B cell (primary cell): Measurements from ENCODE around the gene FAM20C. TPM values are rescaled to one million over a fixed set of nuclear protein-coding genes. Genes with fewer than 3 reads are reported as not detected.

Source experiments
- ATAC-seq: fragments of 200-7000 bp; cut with Tn5 transposase; one replicate; pipeline ENCODE4 v1.10.0; 2021; ENCODE audit warnings: low read depth, mild to moderate bottlenecking, moderate number of reproducible peaks, moderate library complexity
- CTCF ChIA-PET: fragments of 350-600 bp; sonication (Branson Sonifier 250); formaldehyde crosslinking; loops from one replicate; lab custom pipeline; 2021; ENCODE audit warnings: antibody characterized with exemption, inconsistent platforms; lab: Charles Lee
- POLR2A ChIA-PET: fragments of 350-600 bp; sonication (Branson Sonifier 250); formaldehyde crosslinking; loops from one replicate; lab custom pipeline; 2021; ENCODE audit warnings: antibody characterized with exemption; lab: Charles Lee
- DNase-seq: peaks from one replicate; pipeline ENCODE4 v3.0.0; 2013
- H2AFZ ChIP-seq: 2 replicates; pipeline ENCODE4 v1.6.1; 2012; ENCODE audit warnings: mild to moderate bottlenecking, low read depth, low read length; ENCODE audit not compliant: insufficient read depth, poor library complexity, severe bottlenecking
- H3K27ac ChIP-seq, 2 donors: 1 replicate in 1 of 2; 2 replicates in 1 of 2; pipeline ENCODE4 v1.5.1; 2012 to 2013; ENCODE audit warnings: low read length in 2 of 2, mild to moderate bottlenecking in 2 of 2, moderate library complexity in 1 of 2
- H3K27me3 ChIP-seq, 4 experiments: fragments of 200-600 bp in 1 of 4; sonication (generic) in 1 of 4; replicated peaks in 1 of 4; 1 replicate in 2 of 4; 2 replicates in 2 of 4; pipeline versions ENCODE4 v1.6.1 to v1.7.0; 2013 to 2016; ENCODE audit warnings: low read length in 3 of 4, mild to moderate bottlenecking in 2 of 4, mixed read lengths in 1 of 4, moderate library complexity in 1 of 4; ENCODE audit not compliant: insufficient read depth in 4 of 4, control insufficient read depth in 3 of 4; ENCODE audit errors: control extremely low read depth in 1 of 4
- H3K36me3 ChIP-seq, 2 experiments: replicated peaks in 1 of 2; 1 replicate in 1 of 2; 2 replicates in 1 of 2; pipeline versions ENCODE4 v1.6.1 to v1.7.1; 2013; ENCODE audit warnings: low read length in 1 of 2; ENCODE audit not compliant: insufficient read depth in 2 of 2, control insufficient read depth in 1 of 2; ENCODE audit errors: control extremely low read depth in 1 of 2, extremely low read depth in 1 of 2
- H3K4me1 ChIP-seq, 2 donors: fragments of 200-600 bp in 1 of 2; sonication (generic) in 1 of 2; 1 replicate in 1 of 2; 2 replicates in 1 of 2; pipeline versions ENCODE4 v1.5.1 to v1.6.1; 2013 to 2017; ENCODE audit warnings: low read length in 2 of 2; ENCODE audit not compliant: control insufficient read depth in 2 of 2, insufficient read depth in 2 of 2
- H3K4me2 ChIP-seq: replicated peaks from 2 replicates; pipeline ENCODE3; 2012; ENCODE audit warnings: mild to moderate bottlenecking, low read depth, low read length; ENCODE audit not compliant: poor library complexity, severe bottlenecking
- H3K4me3 ChIP-seq, 5 experiments: fragments of 200-600 bp in 1 of 5; sonication (generic) in 1 of 5; 1 replicate in 3 of 5; 2 replicates in 2 of 5; pipeline versions ENCODE4 v1.5.1 to v1.7.0; 2011 to 2016; ENCODE audit warnings: low read length in 4 of 5, mild to moderate bottlenecking in 4 of 5, low read depth in 2 of 5, control low read depth in 1 of 5, moderate library complexity in 1 of 5; ENCODE audit not compliant: insufficient read depth in 1 of 5; ENCODE audit errors: control extremely low read depth in 1 of 5, extremely low read depth in 1 of 5
- H3K79me2 ChIP-seq: fragments of 200-600 bp; sonication (generic); one replicate; pipeline ENCODE4 v1.6.0; 2016; ENCODE audit warnings: low read length; ENCODE audit not compliant: control insufficient read depth, insufficient read depth
- H3K9ac ChIP-seq: fragments of 200-600 bp; sonication (generic); 2 replicates; pipeline ENCODE4 v1.6.1; 2017; ENCODE audit warnings: mild to moderate bottlenecking, low read length, moderate library complexity
- H3K9me3 ChIP-seq, 3 donors: one replicate each; pipeline versions ENCODE4 v1.6.1 to v1.7.1; 2013; ENCODE audit warnings: low read length in 2 of 3; ENCODE audit not compliant: control insufficient read depth in 2 of 3, insufficient read depth in 1 of 3; ENCODE audit errors: control extremely low read depth in 1 of 3
- H4K20me1 ChIP-seq: 2 replicates; pipeline ENCODE4 v1.6.0; 2012; ENCODE audit warnings: mild to moderate bottlenecking, low read length; ENCODE audit not compliant: insufficient read depth, control insufficient read depth, poor library complexity, severe bottlenecking
- H3K27ac Mint-ChIP-seq: one replicate; pipeline ENCODE4 v1.8.0; 2021; ENCODE audit warnings: mixed read lengths
- H3K27me3 Mint-ChIP-seq: one replicate; pipeline ENCODE4 v1.8.0; 2021; ENCODE audit warnings: mixed read lengths
- H3K4me1 Mint-ChIP-seq: one replicate; pipeline ENCODE4 v1.8.0; 2021; ENCODE audit warnings: mixed read lengths
- H3K4me3 Mint-ChIP-seq: one replicate; pipeline ENCODE4 v1.8.0; 2021; ENCODE audit warnings: mixed read lengths
- H3K9me3 Mint-ChIP-seq: one replicate; pipeline ENCODE4 v1.8.0; 2022; ENCODE audit warnings: mixed read lengths; ENCODE audit not compliant: insufficient read depth
- EZH2 ChIP-seq: IDR thresholded peaks from 2 replicates; pipeline ENCODE4 v1.6.1; 2012; ENCODE audit warnings: borderline replicate concordance, low read depth, mild to moderate bottlenecking, moderate library complexity, low read length; ENCODE audit not compliant: insufficient read depth, poor library complexity, severe bottlenecking
- WGBS: methylation state at CpG from one replicate; pipeline ENCODE4 v1.1.5; 2013; ENCODE audit warnings: missing lambda C conversion rate; ENCODE audit not compliant: insufficient coverage; 5-methylcytosine and 5-hydroxymethylcytosine counted together
- intact Hi-C: fragments of 100-400 bp; cut with micrococcal nuclease; formaldehyde crosslinking; loops from one replicate; pipeline ENCODE4 v1.10.0; 2022
- polyA plus RNA-seq: library from polyadenylated mRNA; depleted of rRNA; stranded (reverse); fragments of >200 nt; gene quantifications from 2 replicates; pipeline ENCODE4 v1.2.3, GENCODE V29; 2012
- total RNA-seq, 2 donors: library from RNA; stranded (reverse); fragments of 120-200 nt in 1 of 2; gene quantifications; 1 replicate in 1 of 2; 2 replicates in 1 of 2; pipeline versions ENCODE4 v1.2.3 to v1.2.4, GENCODE V29; 2013 to 2022
- TF ChIP-seq, protein P1 (sequence below): fragments of 200-600 bp; IDR thresholded peaks from one replicate; pipeline ENCODE4 v1.8.0; 2022; ENCODE audit warnings: antibody characterized with exemption, mild to moderate bottlenecking

Gene FAM20C
- total and polyA plus RNA-seq, 2 donors (not counting 1 experiment from before 2014, with no cell fraction given): 0.54 to 0.81 TPM

DNA sequence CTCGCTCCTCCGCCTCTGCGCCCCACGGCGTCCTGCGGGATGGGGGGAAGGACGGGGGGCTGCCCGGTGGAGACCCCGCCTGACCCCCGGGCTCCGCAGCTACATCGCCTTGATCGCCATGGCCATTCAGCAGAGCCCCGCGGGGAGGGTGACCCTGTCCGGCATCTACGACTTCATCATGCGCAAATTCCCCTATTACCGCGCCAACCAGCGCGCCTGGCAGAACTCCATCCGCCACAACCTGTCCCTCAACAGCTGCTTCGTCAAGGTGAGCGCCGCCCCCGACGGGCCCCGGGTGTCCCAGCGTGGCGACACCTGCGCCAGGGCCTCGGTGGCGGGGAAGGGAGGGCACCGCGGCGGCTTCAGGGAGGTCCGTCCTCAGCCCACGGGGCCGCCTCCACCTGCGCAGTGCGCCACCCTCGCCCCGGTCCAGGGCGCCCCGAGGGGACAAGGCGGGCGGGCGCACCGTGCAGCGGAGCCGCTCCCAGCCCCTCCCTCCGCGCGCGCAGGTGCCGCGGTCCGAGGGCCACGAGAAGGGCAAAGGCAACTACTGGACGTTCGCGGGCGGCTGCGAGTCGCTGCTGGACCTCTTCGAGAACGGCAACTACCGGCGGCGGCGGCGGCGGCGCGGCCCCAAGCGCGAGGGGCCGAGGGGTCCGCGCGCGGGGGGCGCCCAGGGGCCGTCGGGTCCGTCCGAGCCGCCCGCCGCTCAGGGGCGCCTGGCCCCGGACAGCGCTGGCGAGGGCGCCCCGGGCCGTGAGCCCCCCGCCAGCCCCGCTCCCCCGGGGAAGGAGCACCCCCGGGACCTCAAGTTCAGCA is 98.4 kb downstream of the FAM20C start:
- H3K4me1 ChIP-seq: no peaks in the 10 kb centered on the region
- Mint-ChIP-seq H3K9me3 (no peaks in the 10 kb centered on the region), H3K4me3 (no peak overlapping the region), H3K27ac (no peak overlapping the region), H3K27me3 (peaks cover 25% of the 10 kb centered on the region), H3K4me1 (no peaks in the 10 kb centered on the region)
- no peak for ATAC-seq
- no peak overlapping the region for H3K9ac ChIP-seq
- no peaks in the 10 kb centered on the region for H4K20me1 ChIP-seq
- ChIA-PET CTCF (no interaction called here), POLR2A (no interaction called here)
- no peak for DNase-seq
- H3K4me3 ChIP-seq: no peak overlapping the region
- no peak overlapping the region for H2AFZ ChIP-seq
- H3K9me3 ChIP-seq: peaks cover 0 to 5% (median 0%) of the 10 kb centered on the region in 3 donors
- H3K79me2 ChIP-seq: no peaks in the 10 kb centered on the region
- no peak overlapping the region for H3K4me2 ChIP-seq
- no peak overlapping the region for H3K27ac ChIP-seq
- intact Hi-C loops: no loop called here
- no peaks in the 10 kb centered on the region for H3K36me3 ChIP-seq
- no peak for TF ChIP-seq EZH2
- TF ChIP-seq, protein P1, sequence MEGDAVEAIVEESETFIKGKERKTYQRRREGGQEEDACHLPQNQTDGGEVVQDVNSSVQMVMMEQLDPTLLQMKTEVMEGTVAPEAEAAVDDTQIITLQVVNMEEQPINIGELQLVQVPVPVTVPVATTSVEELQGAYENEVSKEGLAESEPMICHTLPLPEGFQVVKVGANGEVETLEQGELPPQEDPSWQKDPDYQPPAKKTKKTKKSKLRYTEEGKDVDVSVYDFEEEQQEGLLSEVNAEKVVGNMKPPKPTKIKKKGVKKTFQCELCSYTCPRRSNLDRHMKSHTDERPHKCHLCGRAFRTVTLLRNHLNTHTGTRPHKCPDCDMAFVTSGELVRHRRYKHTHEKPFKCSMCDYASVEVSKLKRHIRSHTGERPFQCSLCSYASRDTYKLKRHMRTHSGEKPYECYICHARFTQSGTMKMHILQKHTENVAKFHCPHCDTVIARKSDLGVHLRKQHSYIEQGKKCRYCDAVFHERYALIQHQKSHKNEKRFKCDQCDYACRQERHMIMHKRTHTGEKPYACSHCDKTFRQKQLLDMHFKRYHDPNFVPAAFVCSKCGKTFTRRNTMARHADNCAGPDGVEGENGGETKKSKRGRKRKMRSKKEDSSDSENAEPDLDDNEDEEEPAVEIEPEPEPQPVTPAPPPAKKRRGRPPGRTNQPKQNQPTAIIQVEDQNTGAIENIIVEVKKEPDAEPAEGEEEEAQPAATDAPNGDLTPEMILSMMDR: no peak
- H3K27me3 ChIP-seq: peaks cover 0 to 35% (median 5%) of the 10 kb centered on the region in 4 experiments
- 23% methylated on average over 102 of the region's 102 CpGs for WGBS

GRCh38 chr7:291373-292092 is 99.2 kb downstream of the FAM20C start:
- Mint-ChIP-seq H3K4me3 (no peak overlapping the region), H3K27ac (no peak overlapping the region), H3K4me1 (no peaks in the 10 kb centered on the region), H3K9me3 (no peaks in the 10 kb centered on the region), H3K27me3 (peaks cover 23% of the 10 kb centered on the region)
- Histone ChIP-seq H2AFZ (no peak overlapping the region), H3K4me1 (no peaks in the 10 kb centered on the region), H3K9ac (no peak overlapping the region), H3K27ac (no peak overlapping the region), H3K27me3 (peaks cover 0 to 32% (median 5%) of the 10 kb centered on the region in 4 experiments), H3K4me2 (no peak overlapping the region), H3K79me2 (no peaks in the 10 kb centered on the region), H3K36me3 (no peaks in the 10 kb centered on the region), H3K9me3 (peaks cover 0 to 5% (median 0%) of the 10 kb centered on the region in 3 donors), H4K20me1 (no peaks in the 10 kb centered on the region), H3K4me3 (no peak overlapping the region)
- TF ChIP-seq, protein P1: no peak
- TF ChIP-seq EZH2: no peak
- ChIA-PET POLR2A (no interaction called here), CTCF (no interaction called here)
- ATAC-seq (no peak), DNase-seq (no peak)
- intact Hi-C loops: no loop called here
- 72% methylated on average over 17 of the region's 21 CpGs for WGBS
